ENCODE measurements around the gene OTUD7B.

OTUD7B gene

DNA sequence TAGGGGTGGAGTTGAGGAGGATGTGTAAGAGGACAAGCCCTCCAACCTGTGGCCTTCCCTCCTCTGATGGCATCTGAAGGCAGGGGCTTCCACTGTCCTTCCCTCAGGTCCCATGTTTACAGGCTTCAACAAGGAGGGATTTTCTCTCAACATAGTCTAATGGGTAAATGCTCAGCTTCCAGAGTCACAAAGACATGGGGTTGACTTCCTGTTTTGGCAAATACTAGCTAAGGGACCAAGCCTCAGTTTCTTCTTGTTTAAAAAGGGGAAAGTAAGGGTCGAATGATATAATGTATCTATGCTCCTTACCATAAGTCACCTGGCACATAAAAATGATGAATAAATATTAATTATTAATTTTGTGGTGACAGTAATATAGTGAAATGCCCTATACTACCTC, 96.0 kb downstream of the OTUD7B start:
- Histone ChIP-seq H3K9me3 (ENCODE audit: insufficient read depth, low read depth, low read length) (no peaks in the 10 kb centered on the region), H3K4me3 (ENCODE audit: low read length, poor library complexity, severe bottlenecking) (peak overlapping the region; percentile 93), H3K36me3 (ENCODE audit: insufficient read depth, low read length) (peaks cover 24% of the 10 kb centered on the region; the same call in 1 of the 2 replicates), H3K9me2 (replicated peaks; ENCODE audit: low read depth, low read length) (no peaks in the 10 kb centered on the region), H4K20me1 (ENCODE audit: insufficient read depth, low read length, poor library complexity, severe bottlenecking) (peaks cover 41% of the 10 kb centered on the region), H3K4me1 (ENCODE audit: insufficient read depth, low read length, poor library complexity, severe bottlenecking) (peaks cover 72% of the 10 kb centered on the region), H3K79me2 (ENCODE audit: insufficient read depth, low read length) (peaks cover 87% of the 10 kb centered on the region), H3K27me3 (ENCODE audit: insufficient read depth, low read length, poor library complexity, severe bottlenecking) (no peaks in the 10 kb centered on the region), H2AFZ (ENCODE audit: low read length) (no peak overlapping the region), H3K9ac (ENCODE audit: low read depth, low read length, poor library complexity, severe bottlenecking) (peak overlapping the region; percentile 91), H3K4me2 (ENCODE audit: low read depth, low read length, poor library complexity, severe bottlenecking) (peak overlapping the region; percentile 89), H3F3A (ENCODE audit: low read depth) (no peaks in the 10 kb centered on the region)
- TF ChIP-seq EZH2phosphoT487 (IDR thresholded peaks at IDR 0.05; ENCODE audit: borderline replicate concordance): no peak
- TF ChIP-seq, protein P1, sequence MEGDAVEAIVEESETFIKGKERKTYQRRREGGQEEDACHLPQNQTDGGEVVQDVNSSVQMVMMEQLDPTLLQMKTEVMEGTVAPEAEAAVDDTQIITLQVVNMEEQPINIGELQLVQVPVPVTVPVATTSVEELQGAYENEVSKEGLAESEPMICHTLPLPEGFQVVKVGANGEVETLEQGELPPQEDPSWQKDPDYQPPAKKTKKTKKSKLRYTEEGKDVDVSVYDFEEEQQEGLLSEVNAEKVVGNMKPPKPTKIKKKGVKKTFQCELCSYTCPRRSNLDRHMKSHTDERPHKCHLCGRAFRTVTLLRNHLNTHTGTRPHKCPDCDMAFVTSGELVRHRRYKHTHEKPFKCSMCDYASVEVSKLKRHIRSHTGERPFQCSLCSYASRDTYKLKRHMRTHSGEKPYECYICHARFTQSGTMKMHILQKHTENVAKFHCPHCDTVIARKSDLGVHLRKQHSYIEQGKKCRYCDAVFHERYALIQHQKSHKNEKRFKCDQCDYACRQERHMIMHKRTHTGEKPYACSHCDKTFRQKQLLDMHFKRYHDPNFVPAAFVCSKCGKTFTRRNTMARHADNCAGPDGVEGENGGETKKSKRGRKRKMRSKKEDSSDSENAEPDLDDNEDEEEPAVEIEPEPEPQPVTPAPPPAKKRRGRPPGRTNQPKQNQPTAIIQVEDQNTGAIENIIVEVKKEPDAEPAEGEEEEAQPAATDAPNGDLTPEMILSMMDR (conservative IDR thresholded peaks at IDR 0.05; ENCODE audit: low read length): no peak

DNA sequence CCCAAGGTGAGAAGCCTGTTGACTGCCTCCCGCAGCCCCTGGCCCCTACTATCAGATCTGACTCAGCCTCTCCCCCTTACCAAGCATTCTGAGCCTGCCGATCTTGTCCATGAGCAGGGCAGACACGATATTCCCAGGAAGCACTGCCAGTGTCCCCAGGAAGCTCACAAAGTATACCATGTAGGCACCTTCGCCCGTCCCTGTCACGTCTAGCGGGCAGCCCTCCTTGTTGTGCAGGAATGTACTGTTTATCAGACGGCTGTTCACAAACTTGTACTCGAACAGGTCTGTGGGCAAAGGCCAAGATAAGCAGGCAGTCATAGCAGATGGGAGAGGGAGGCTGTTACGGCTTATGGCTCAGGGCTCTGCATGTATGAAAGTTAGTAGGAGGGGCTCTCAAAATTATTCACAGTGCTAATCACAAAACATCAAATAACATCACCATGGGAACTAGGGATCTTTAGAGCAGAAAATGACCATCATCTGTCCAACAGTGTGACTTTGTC, 103.9 kb downstream of the OTUD7B start:
- H3K9ac ChIP-seq (ENCODE audit: low read depth, low read length, poor library complexity, severe bottlenecking): no peak overlapping the region
- H3K27me3 ChIP-seq (ENCODE audit: insufficient read depth, low read length, poor library complexity, severe bottlenecking): no peaks in the 10 kb centered on the region
- no peak overlapping the region for H3K4me3 ChIP-seq (ENCODE audit: low read length, poor library complexity, severe bottlenecking)
- no peaks in the 10 kb centered on the region for H3F3A ChIP-seq (ENCODE audit: low read depth)
- no peaks in the 10 kb centered on the region for H3K9me2 ChIP-seq (replicated peaks; ENCODE audit: low read depth, low read length)
- TF ChIP-seq, protein P1 (conservative IDR thresholded peaks at IDR 0.05; ENCODE audit: low read length): no peak
- no peak for TF ChIP-seq EZH2phosphoT487 (IDR thresholded peaks at IDR 0.05; ENCODE audit: borderline replicate concordance)
- H3K4me1 ChIP-seq (ENCODE audit: insufficient read depth, low read length, poor library complexity, severe bottlenecking): peaks cover 15% of the 10 kb centered on the region
- peaks cover 59% of the 10 kb centered on the region; the same call in 1 of the 2 replicates for H3K36me3 ChIP-seq (ENCODE audit: insufficient read depth, low read length)
- H2AFZ ChIP-seq (ENCODE audit: low read length): no peak overlapping the region
- H3K4me2 ChIP-seq (ENCODE audit: low read depth, low read length, poor library complexity, severe bottlenecking): no peak overlapping the region
- H3K9me3 ChIP-seq (ENCODE audit: insufficient read depth, low read depth, low read length): no peaks in the 10 kb centered on the region
- H4K20me1 ChIP-seq (ENCODE audit: insufficient read depth, low read length, poor library complexity, severe bottlenecking): peaks cover 9% of the 10 kb centered on the region
- H3K79me2 ChIP-seq (ENCODE audit: insufficient read depth, low read length): peaks cover 23% of the 10 kb centered on the region; the same call in 1 of the 2 replicates

DNA sequence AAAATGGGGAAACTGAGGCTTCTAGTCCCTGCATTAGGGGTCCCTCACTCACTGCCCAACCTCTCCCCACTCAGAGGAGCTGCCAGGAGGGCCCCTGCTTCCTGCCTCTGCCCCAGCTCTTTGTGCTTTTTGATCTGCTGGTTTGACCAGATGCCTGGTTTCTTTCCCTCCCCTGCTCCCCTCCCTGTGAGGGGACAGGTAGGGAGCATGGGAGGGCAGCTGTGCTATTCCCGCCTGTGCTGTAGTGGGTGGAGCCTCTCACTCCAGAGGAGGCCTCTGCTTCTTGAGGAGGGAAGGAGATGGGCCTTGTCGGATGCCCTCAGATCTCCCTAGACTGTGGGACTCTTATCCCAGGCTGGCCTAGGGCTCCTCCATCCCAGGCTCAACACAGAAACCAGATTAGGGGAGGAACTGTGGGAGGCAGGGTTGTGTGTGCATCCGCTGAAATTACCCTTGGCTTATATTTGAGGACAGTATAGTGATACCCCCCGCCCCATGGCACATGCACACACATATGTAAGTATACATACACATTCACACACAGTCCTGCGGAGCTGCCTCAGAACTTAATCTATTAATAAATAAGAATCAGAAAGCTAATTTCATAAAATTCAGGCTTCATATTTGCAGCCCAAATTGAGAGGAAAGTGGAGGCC, 106.6 kb downstream of the OTUD7B start:
- Histone ChIP-seq H3K4me1 (ENCODE audit: insufficient read depth, low read length, poor library complexity, severe bottlenecking) (peaks cover 12% of the 10 kb centered on the region), H3F3A (ENCODE audit: low read depth) (no peaks in the 10 kb centered on the region), H2AFZ (ENCODE audit: low read length) (no peak overlapping the region), H3K9ac (ENCODE audit: low read depth, low read length, poor library complexity, severe bottlenecking) (no peak overlapping the region), H3K9me2 (replicated peaks; ENCODE audit: low read depth, low read length) (no peaks in the 10 kb centered on the region), H3K79me2 (ENCODE audit: insufficient read depth, low read length) (peaks cover 10% of the 10 kb centered on the region; the same call in 1 of the 2 replicates), H3K27me3 (ENCODE audit: insufficient read depth, low read length, poor library complexity, severe bottlenecking) (no peaks in the 10 kb centered on the region), H3K4me3 (ENCODE audit: low read length, poor library complexity, severe bottlenecking) (no peak overlapping the region), H3K4me2 (ENCODE audit: low read depth, low read length, poor library complexity, severe bottlenecking) (no peak overlapping the region), H3K36me3 (ENCODE audit: insufficient read depth, low read length) (peaks cover 37% of the 10 kb centered on the region; the same call in 1 of the 2 replicates), H3K9me3 (ENCODE audit: insufficient read depth, low read depth, low read length) (no peaks in the 10 kb centered on the region), H4K20me1 (ENCODE audit: insufficient read depth, low read length, poor library complexity, severe bottlenecking) (no peaks in the 10 kb centered on the region)
- TF ChIP-seq, protein P1 (conservative IDR thresholded peaks at IDR 0.05; ENCODE audit: low read length): no peak
- TF ChIP-seq EZH2phosphoT487 (IDR thresholded peaks at IDR 0.05; ENCODE audit: borderline replicate concordance): no peak

Measured in Loucy (cell line).